Aorta (tissue), 5 donors: Measurements from ENCODE around the gene BAG3. TPM values are rescaled to one million over a fixed set of nuclear protein-coding genes. Genes with fewer than 3 reads are reported as not detected.
"Not testable (repeated sequence)": the region's sequence is repeated elsewhere in the genome, so short reads cannot be mapped to it uniquely, and the experiment has no call there.

Experiments
- ATAC-seq: fragments of 200-7000 bp; cut with Tn5 transposase; one replicate; pipeline ENCODE4 v1.9.1; 2022; ENCODE audit warnings: moderate library complexity; ENCODE audit not compliant: low FRiP score
- DNase-seq, 2 donors: peaks; one replicate each; pipeline ENCODE4 v3.0.0-alpha.2; 2020
- H3K27ac ChIP-seq, 2 donors: one replicate each; pipeline ENCODE4 v1.5.1; 2013; ENCODE audit warnings: low read length in 2 of 2, mild to moderate bottlenecking in 2 of 2, moderate library complexity in 2 of 2, control low read depth in 1 of 2, inconsistent platforms in 1 of 2, low read depth in 1 of 2
- H3K27me3 ChIP-seq, 2 donors: one replicate each; pipeline ENCODE4 v1.6.1; 2013; ENCODE audit warnings: control low read depth in 1 of 2, low read length in 1 of 2, mild to moderate bottlenecking in 1 of 2, moderate library complexity in 1 of 2; ENCODE audit not compliant: insufficient read depth in 2 of 2, control insufficient read depth in 1 of 2
- H3K36me3 ChIP-seq, 2 donors: one replicate each; pipeline ENCODE4 v1.6.1; 2013; ENCODE audit warnings: control low read depth in 1 of 2, low read length in 1 of 2, mild to moderate bottlenecking in 1 of 2; ENCODE audit not compliant: insufficient read depth in 2 of 2, control insufficient read depth in 1 of 2
- H3K4me1 ChIP-seq, 2 donors: one replicate each; pipeline ENCODE4 v1.6.1; 2013; ENCODE audit warnings: low read length in 2 of 2, control low read depth in 1 of 2, mild to moderate bottlenecking in 1 of 2, moderate library complexity in 1 of 2; ENCODE audit not compliant: insufficient read depth in 2 of 2, control insufficient read depth in 1 of 2
- H3K4me3 ChIP-seq, 2 donors: one replicate each; pipeline ENCODE4 v1.5.1; 2013; ENCODE audit warnings: low read length in 2 of 2, control low read depth in 1 of 2, mild to moderate bottlenecking in 1 of 2
- H3K9me3 ChIP-seq: one replicate; pipeline ENCODE4 v1.6.1; 2013; ENCODE audit warnings: mild to moderate bottlenecking, low read length; ENCODE audit not compliant: control insufficient read depth
- WGBS, 2 donors: extraction: QIAGEN DNeasy Blood & Tissue Kit; methylation state at CpG; one replicate each; pipeline ENCODE4 v1.1.7; 2013; 5-methylcytosine and 5-hydroxymethylcytosine counted together
- intact Hi-C, 2 donors: fragments of 100-400 bp; cut with DNase I; formaldehyde crosslinking; loops; one replicate each; pipeline versions ENCODE4 v1.14.2 to v1.15.0; 2022
- polyA plus RNA-seq, 2 donors: library from polyadenylated mRNA; stranded (reverse); fragments of 200-250 nt; gene quantifications; one replicate each; pipeline ENCODE4 v1.2.3, GENCODE V29; 2013
- total RNA-seq, 2 donors: library from RNA; stranded (reverse); fragmentation: NEBNext Ultra II Directional; extraction: Animal tissue kit (Norgen Biotek cat#: 25700); gene quantifications; one replicate each; pipeline ENCODE4 v1.2.1, GENCODE V29; 2021
- donor health status: healthy with polysubstance abuse.
- donor health status: Bipolar disorder and iron deficiency.
- donor health status: DM: no; HTN: no; CAD: no.
- donor health status: DM: no; HTN: no; CAD: no.
- donor health status: DM: yes; HTN: yes; CAD: no.

The BAG3 gene
- total and polyA plus RNA-seq, 4 donors: 16.3 to 85.1 (median 46.1) TPM

GRCh38 chr10:119702583-119702982, 51.4 kb downstream of the BAG3 start:
- no peaks in the 10 kb centered on the region for H3K4me1 ChIP-seq
- H3K4me3 ChIP-seq: no peak overlapping the region
- 92 to 95% methylated on average over 2 of the region's 2 CpGs for WGBS, 2 donors
- no peaks in the 10 kb centered on the region for H3K9me3 ChIP-seq
- no peaks in the 10 kb centered on the region for H3K36me3 ChIP-seq
- DNase-seq (no peak), ATAC-seq (no peak)
- H3K27ac ChIP-seq: no peak overlapping the region
- intact Hi-C loops: no loop called here
- no peaks in the 10 kb centered on the region for H3K27me3 ChIP-seq

- ATAC-seq (no peak), DNase-seq (no peak)
- Histone ChIP-seq H3K36me3 (no peaks in the 10 kb centered on the region), H3K9me3 (no peaks in the 10 kb centered on the region), H3K4me3 (no peak overlapping the region), H3K27ac (no peak overlapping the region), H3K4me1 (no peaks in the 10 kb centered on the region), H3K27me3 (peaks cover 0 to 2% of the 10 kb centered on the region in 2 donors)
- WGBS, 2 donors: 87 to 92% methylated on average over 9 of the region's 9 CpGs
- intact Hi-C loops: no loop called here
These were observed 52.8 kb downstream of the BAG3 start for GRCh38 chr10:119703903-119704508.

- no peak for DNase-seq
- no peak for ATAC-seq
- no peaks in the 10 kb centered on the region for H3K4me1 ChIP-seq
- intact Hi-C loops: no loop called here
- no peaks in the 10 kb centered on the region for H3K36me3 ChIP-seq
- WGBS, 2 donors: 62 to 66% methylated on average over 3 of the region's 3 CpGs
- H3K27ac ChIP-seq: no peak overlapping the region
- H3K4me3 ChIP-seq: no peak overlapping the region
- H3K9me3 ChIP-seq: no peaks in the 10 kb centered on the region
- H3K27me3 ChIP-seq: peaks cover 0 to 2% of the 10 kb centered on the region in 2 donors
These were observed 54.3 kb downstream of the BAG3 start for GRCh38 chr10:119705434-119705831.

- Histone ChIP-seq H3K4me1 (no peaks in the 10 kb centered on the region), H3K27me3 (peaks cover 0 to 2% of the 10 kb centered on the region in 2 donors), H3K27ac (no peak overlapping the region), H3K4me3 (no peak overlapping the region), H3K9me3 (no peaks in the 10 kb centered on the region), H3K36me3 (no peaks in the 10 kb centered on the region)
- DNase-seq (no peak), ATAC-seq (no peak)
- intact Hi-C loops: no loop called here
- WGBS, 2 donors: 76% methylated on average over 7 of the region's 7 CpGs
These were observed 55.5 kb downstream of the BAG3 start for GRCh38 chr10:119706521-119707278.

GRCh38 chr10:119707331-119707730, 56.2 kb downstream of the BAG3 start:
- 90% methylated on average over 5 of the region's 5 CpGs for WGBS, 2 donors
- intact Hi-C loops, ATAC-seq: not testable (repeated sequence)

GRCh38 chr10:119710935-119711334, 59.8 kb downstream of the BAG3 start:
- H3K4me1 ChIP-seq, H3K4me3 ChIP-seq, intact Hi-C loops, H3K9me3 ChIP-seq, H3K36me3 ChIP-seq, DNase-seq, H3K27ac ChIP-seq, ATAC-seq, H3K27me3 ChIP-seq: not testable (repeated sequence)
- WGBS, 2 donors: 67 to 90% methylated on average over 1 of the region's 1 CpG

More at GRCh38 chr10:119707331-119707730, 56.2 kb downstream of the BAG3 start:
- not testable (repeated sequence) for H3K4me1 ChIP-seq, DNase-seq, H3K27ac ChIP-seq, H3K36me3 ChIP-seq, H3K27me3 ChIP-seq, H3K9me3 ChIP-seq, H3K4me3 ChIP-seq

- DNase-seq: no peak
- ATAC-seq: no peak
- H3K9me3 ChIP-seq: no peaks in the 10 kb centered on the region
- no peak overlapping the region for H3K27ac ChIP-seq
- H3K36me3 ChIP-seq: no peaks in the 10 kb centered on the region
- no peaks in the 10 kb centered on the region for H3K4me1 ChIP-seq
- H3K4me3 ChIP-seq: no peak overlapping the region
- intact Hi-C loops: no loop called here
- WGBS, 2 donors: 68 to 77% methylated on average over 7 of the region's 7 CpGs
- no peaks in the 10 kb centered on the region for H3K27me3 ChIP-seq
These were observed 62.7 kb downstream of the BAG3 start for GRCh38 chr10:119713744-119714483.

GRCh38 chr10:119714484-119714816, 63.3 kb downstream of the BAG3 start:
- Histone ChIP-seq H3K4me1 (no peaks in the 10 kb centered on the region), H3K9me3 (no peaks in the 10 kb centered on the region), H3K4me3 (no peak overlapping the region), H3K36me3 (no peaks in the 10 kb centered on the region), H3K27ac (no peak overlapping the region), H3K27me3 (no peaks in the 10 kb centered on the region)
- WGBS, 2 donors: 69 to 74% methylated on average over 2 of the region's 2 CpGs
- DNase-seq (no peak), ATAC-seq (no peak)
- intact Hi-C loops: no loop called here
